ENCODE results near the gene OBP2A. TPM values are rescaled to one million over a fixed set of nuclear protein-coding genes. Genes with fewer than 3 reads are reported as not detected.

OBP2A gene
- total and polyA plus RNA-seq, 10 of the 15 experiments (the other 5 are each of a cell fraction or from before 2014, with no cell fraction given) = not detected

GRCh38 chr9:135589596-135590485 is 43.9 kb downstream of the OBP2A start (continued):
- no peak for TF ChIP-seq MEF2B (IDR thresholded peaks at IDR 0.05; ENCODE audit: partially characterized antibody, poor library complexity, severe bottlenecking)
- no peak for TF ChIP-seq SUPT20H (IDR thresholded peaks at IDR 0.05; ENCODE audit: borderline replicate concordance, control insufficient read depth, low read depth, low read length)
- no peak for TF ChIP-seq TCF3 (IDR thresholded peaks at IDR 0.05; ENCODE audit: borderline replicate concordance, insufficient read depth, low read depth, low read length)
- no peak for TF ChIP-seq TARDBP (IDR thresholded peaks at IDR 0.05; ENCODE audit: borderline replicate concordance)
- TF ChIP-seq DPF2 (IDR thresholded peaks at IDR 0.05) = no peak
- no peak for TF ChIP-seq CBX3 (IDR thresholded peaks at IDR 0.05; ENCODE audit: borderline replicate concordance, low read depth)
- no peak for TF ChIP-seq BHLHE40 (IDR thresholded peaks at IDR 0.05; ENCODE audit: borderline replicate concordance in 1 of 2, low read depth in 2 of 2, low read length in 1 of 2)

- H3K4me1 ChIP-seq (ENCODE audit: control insufficient read depth, insufficient read depth, low read length) = no peaks in the 10 kb centered on the region
- H3K9ac ChIP-seq (ENCODE audit: control insufficient read depth, insufficient read depth, low read length) = no peak overlapping the region
- in situ Hi-C loops (cut with MboI) = no loop called here
- POLR2A ChIA-PET = no interaction called here
- SMC1A ChIA-PET (ENCODE audit: uncharacterized antibody, unreplicated experiment) = no interaction called here
- DNase-seq (ENCODE audit: low read depth, low spot score) (no peak), FAIRE-seq (no peak), ATAC-seq (no peak)
- H3K4me3 ChIP-seq = no peak overlapping the region
- intact Hi-C loops (cut with micrococcal nuclease; ENCODE audit: unreplicated experiment) = no loop called here
- no peaks in the 10 kb centered on the region for H3K79me2 ChIP-seq (ENCODE audit: control insufficient read depth, insufficient read depth, low read length)
- H3K27ac ChIP-seq (ENCODE audit: control insufficient read depth, insufficient read depth) = no peak overlapping the region
- no peaks in the 10 kb centered on the region for H4K20me1 ChIP-seq (ENCODE audit: control insufficient read depth, insufficient read depth)
- CTCF ChIA-PET = no interaction called here
- WGBS (ENCODE audit: insufficient coverage, insufficient replicate concordance, low lambda C conversion rate, missing lambda C conversion rate) = 49% methylated on average over 21 of the region's 25 CpGs
- H2AFZ ChIP-seq (ENCODE audit: control insufficient read depth, low read depth, low read length) = no peak overlapping the region
- RAD21 ChIA-PET (ENCODE audit: unreplicated experiment) = no interaction called here
- H3K36me3 ChIP-seq (ENCODE audit: control insufficient read depth in 2 of 2, insufficient read depth in 2 of 2, low read length in 1 of 2) = no peaks in the 10 kb centered on the region
- no peaks in the 10 kb centered on the region for H3K27me3 ChIP-seq (replicated peaks in 1 of 2; ENCODE audit: control insufficient read depth in 2 of 2, insufficient read depth in 2 of 2, low read length in 1 of 2)
- BruUV-seq (replicated peaks) = no TSS peak
- no peaks in the 10 kb centered on the region for H3K9me3 ChIP-seq (replicated peaks; ENCODE audit: control insufficient read depth, insufficient read depth, low read length)
- TF ChIP-seq PKNOX1 (IDR thresholded peaks at IDR 0.05) (no peak), ATF2 (IDR thresholded peaks at IDR 0.05; ENCODE audit: low read length) (no peak), TBL1XR1 (IDR thresholded peaks at IDR 0.05; ENCODE audit: low read depth, low read length) (no peak), BCL3 (IDR thresholded peaks at IDR 0.05; ENCODE audit: borderline replicate concordance, insufficient read depth, low read depth, low read length, poor library complexity, severe bottlenecking) (no peak), JUNB (IDR thresholded peaks at IDR 0.05) (no peak), HDAC6 (IDR thresholded peaks at IDR 0.05; ENCODE audit: unreplicated experiment) (no peak), TCF7 (IDR thresholded peaks at IDR 0.05; ENCODE audit: borderline replicate concordance) (no peak)
- no peak overlapping the region for H3K4me2 ChIP-seq (ENCODE audit: control insufficient read depth, insufficient read depth)
Observed at GRCh38 chr9:135590486-135591079, 44.7 kb downstream of the OBP2A start.

All from GM12878 (cell line).